ENCODE measurements around the gene JHY. TPM values are rescaled to one million over a fixed set of nuclear protein-coding genes. Genes with fewer than 3 reads are reported as not detected.

Gene JHY
- total RNA-seq, 1 donor from 2014 or later: 0.91 TPM

- Mint-ChIP-seq H3K4me3 (ENCODE audit: low read depth) (no peak overlapping the region), H3K27ac (no peak overlapping the region), H3K9me3 (no peaks in the 10 kb centered on the region), H3K27me3 (ENCODE audit: low read depth) (no peaks in the 10 kb centered on the region), H3K4me1 (ENCODE audit: low read depth) (no peaks in the 10 kb centered on the region), H3K36me3 (ENCODE audit: low read depth) (no peaks in the 10 kb centered on the region)
- no peak for DNase-seq (ENCODE audit: low spot score)
- intact Hi-C loops (cut with micrococcal nuclease): no loop called here
These were observed 40.3 kb downstream of the JHY start for GRCh38 chr11:122922893-122923292.

GRCh38 chr11:122923302-122923701, 40.7 kb downstream of the JHY start:
- H3K27ac Mint-ChIP-seq: no peak overlapping the region
- no peaks in the 10 kb centered on the region for H3K27me3 Mint-ChIP-seq (ENCODE audit: low read depth)
- DNase-seq (ENCODE audit: low spot score): no peak
- H3K4me3 Mint-ChIP-seq (ENCODE audit: low read depth): no peak overlapping the region
- H3K4me1 Mint-ChIP-seq (ENCODE audit: low read depth): no peaks in the 10 kb centered on the region
- intact Hi-C loops (cut with micrococcal nuclease): no loop called here
- H3K36me3 Mint-ChIP-seq (ENCODE audit: low read depth): no peaks in the 10 kb centered on the region
- H3K9me3 Mint-ChIP-seq: no peaks in the 10 kb centered on the region

- Mint-ChIP-seq H3K36me3 (ENCODE audit: low read depth) (no peaks in the 10 kb centered on the region), H3K9me3 (no peaks in the 10 kb centered on the region), H3K27ac (no peak overlapping the region), H3K27me3 (ENCODE audit: low read depth) (peaks cover 3% of the 10 kb centered on the region), H3K4me3 (ENCODE audit: low read depth) (no peak overlapping the region), H3K4me1 (ENCODE audit: low read depth) (no peaks in the 10 kb centered on the region)
- no peak for DNase-seq (ENCODE audit: low spot score)
- intact Hi-C loops (cut with micrococcal nuclease): no loop called here
These were observed 49.0 kb downstream of the JHY start for GRCh38 chr11:122931510-122931909.

GRCh38 chr11:122933416-122933815, 50.9 kb downstream of the JHY start:
- Mint-ChIP-seq H3K27me3 (ENCODE audit: low read depth) (peaks cover 3% of the 10 kb centered on the region), H3K4me1 (ENCODE audit: low read depth) (no peaks in the 10 kb centered on the region), H3K27ac (no peak overlapping the region), H3K4me3 (ENCODE audit: low read depth) (no peak overlapping the region), H3K9me3 (no peaks in the 10 kb centered on the region), H3K36me3 (ENCODE audit: low read depth) (no peaks in the 10 kb centered on the region)
- DNase-seq (ENCODE audit: low spot score): no peak
- intact Hi-C loops (cut with micrococcal nuclease): no loop called here

GRCh38 chr11:122937983-122938382, 55.4 kb downstream of the JHY start:
- no peak for DNase-seq (ENCODE audit: low spot score)
- Mint-ChIP-seq H3K36me3 (ENCODE audit: low read depth) (no peaks in the 10 kb centered on the region), H3K9me3 (no peaks in the 10 kb centered on the region), H3K4me3 (ENCODE audit: low read depth) (no peak overlapping the region), H3K4me1 (ENCODE audit: low read depth) (no peaks in the 10 kb centered on the region), H3K27me3 (ENCODE audit: low read depth) (peaks cover 5% of the 10 kb centered on the region), H3K27ac (no peak overlapping the region)
- intact Hi-C loops (cut with micrococcal nuclease): no loop called here

GRCh38 chr11:122938557-122938956, 56.0 kb downstream of the JHY start:
- H3K27ac Mint-ChIP-seq: no peak overlapping the region
- no peaks in the 10 kb centered on the region for H3K4me1 Mint-ChIP-seq (ENCODE audit: low read depth)
- H3K4me3 Mint-ChIP-seq (ENCODE audit: low read depth): no peak overlapping the region
- no peaks in the 10 kb centered on the region for H3K36me3 Mint-ChIP-seq (ENCODE audit: low read depth)
- H3K27me3 Mint-ChIP-seq (ENCODE audit: low read depth): peaks cover 5% of the 10 kb centered on the region
- no peak for DNase-seq (ENCODE audit: low spot score)
- intact Hi-C loops (cut with micrococcal nuclease): no loop called here
- H3K9me3 Mint-ChIP-seq: no peaks in the 10 kb centered on the region

GRCh38 chr11:122951211-122951610, 68.7 kb downstream of the JHY start:
- Mint-ChIP-seq H3K4me3 (ENCODE audit: low read depth) (no peak overlapping the region), H3K27me3 (ENCODE audit: low read depth) (peaks cover 2% of the 10 kb centered on the region), H3K27ac (no peak overlapping the region), H3K9me3 (no peaks in the 10 kb centered on the region), H3K36me3 (ENCODE audit: low read depth) (no peaks in the 10 kb centered on the region), H3K4me1 (ENCODE audit: low read depth) (no peaks in the 10 kb centered on the region)
- intact Hi-C loops (cut with micrococcal nuclease): no loop called here
- no peak for DNase-seq (ENCODE audit: low spot score)

- Mint-ChIP-seq H3K4me1 (ENCODE audit: low read depth) (no peaks in the 10 kb centered on the region), H3K27ac (no peak overlapping the region), H3K36me3 (ENCODE audit: low read depth) (no peaks in the 10 kb centered on the region), H3K4me3 (ENCODE audit: low read depth) (no peak overlapping the region), H3K27me3 (ENCODE audit: low read depth) (peaks cover 9% of the 10 kb centered on the region), H3K9me3 (no peaks in the 10 kb centered on the region)
- no peak for DNase-seq (ENCODE audit: low spot score)
- intact Hi-C loops (cut with micrococcal nuclease): no loop called here
These were observed 71.9 kb downstream of the JHY start for GRCh38 chr11:122954455-122954854.

- Mint-ChIP-seq H3K27ac (no peak overlapping the region), H3K4me3 (ENCODE audit: low read depth) (no peak overlapping the region), H3K36me3 (ENCODE audit: low read depth) (no peaks in the 10 kb centered on the region), H3K27me3 (ENCODE audit: low read depth) (peaks cover 36% of the 10 kb centered on the region), H3K4me1 (ENCODE audit: low read depth) (peaks cover 2% of the 10 kb centered on the region), H3K9me3 (no peaks in the 10 kb centered on the region)
- intact Hi-C loops (cut with micrococcal nuclease): no loop called here
- no peak for DNase-seq (ENCODE audit: low spot score)
These were observed 81.4 kb downstream of the JHY start for GRCh38 chr11:122963961-122964360.

GRCh38 chr11:122976061-122976733, 93.6 kb downstream of the JHY start:
- peak overlapping the region; percentile 56 for H3K27ac Mint-ChIP-seq
- peaks cover 12% of the 10 kb centered on the region for H3K4me1 Mint-ChIP-seq (ENCODE audit: low read depth)
- peaks cover 4% of the 10 kb centered on the region for H3K36me3 Mint-ChIP-seq (ENCODE audit: low read depth)
- no peaks in the 10 kb centered on the region for H3K9me3 Mint-ChIP-seq
- no peak for DNase-seq (ENCODE audit: low spot score)
- H3K4me3 Mint-ChIP-seq (ENCODE audit: low read depth): no peak overlapping the region
- H3K27me3 Mint-ChIP-seq (ENCODE audit: low read depth): peaks cover 77% of the 10 kb centered on the region
- intact Hi-C loops (cut with micrococcal nuclease): loop anchor here (2.0 to 5.0 kb wide), 2 partner anchors 85 to 1866 kb away; no protein-coding TSS in a partner anchor

- Mint-ChIP-seq H3K4me1 (ENCODE audit: low read depth) (peaks cover 12% of the 10 kb centered on the region), H3K27me3 (ENCODE audit: low read depth) (peaks cover 82% of the 10 kb centered on the region), H3K36me3 (ENCODE audit: low read depth) (peaks cover 4% of the 10 kb centered on the region), H3K4me3 (ENCODE audit: low read depth) (no peak overlapping the region), H3K27ac (peak overlapping the region; percentile 56), H3K9me3 (no peaks in the 10 kb centered on the region)
- DNase-seq (ENCODE audit: low spot score): no peak
- intact Hi-C loops (cut with micrococcal nuclease): loop anchor here (2.0 to 5.0 kb wide), 2 partner anchors 84 to 1865 kb away; no protein-coding TSS in a partner anchor
These were observed 94.3 kb downstream of the JHY start for GRCh38 chr11:122976734-122977469.

- Mint-ChIP-seq H3K27ac (no peak overlapping the region), H3K9me3 (no peaks in the 10 kb centered on the region), H3K36me3 (ENCODE audit: low read depth) (peaks cover 4% of the 10 kb centered on the region), H3K27me3 (ENCODE audit: low read depth) (peaks cover 87% of the 10 kb centered on the region), H3K4me1 (ENCODE audit: low read depth) (peaks cover 12% of the 10 kb centered on the region), H3K4me3 (ENCODE audit: low read depth) (no peak overlapping the region)
- DNase-seq (ENCODE audit: low spot score): no peak
- intact Hi-C loops (cut with micrococcal nuclease): loop anchor here (2.0 to 5.0 kb wide), 2 partner anchors 83 to 1865 kb away; no protein-coding TSS in a partner anchor
These were observed 95.1 kb downstream of the JHY start for GRCh38 chr11:122977470-122978298.

GRCh38 chr11:122978299-122978620, 95.7 kb downstream of the JHY start:
- Mint-ChIP-seq H3K27me3 (ENCODE audit: low read depth) (peaks cover 90% of the 10 kb centered on the region), H3K4me3 (ENCODE audit: low read depth) (no peak overlapping the region), H3K27ac (no peak overlapping the region), H3K9me3 (no peaks in the 10 kb centered on the region), H3K36me3 (ENCODE audit: low read depth) (peaks cover 4% of the 10 kb centered on the region), H3K4me1 (ENCODE audit: low read depth) (peaks cover 12% of the 10 kb centered on the region)
- intact Hi-C loops (cut with micrococcal nuclease): loop anchor here (5.0 kb wide), 1 partner anchor 1864 kb away; no protein-coding TSS in a partner anchor
- no peak for DNase-seq (ENCODE audit: low spot score)
